Transverse colon (tissue), 4 donors: Measurements from ENCODE around the gene LSM7.

Experiments
- POLR2A ChIP-seq: fragments of 450-650 bp; IDR thresholded peaks from one replicate; pipeline ENCODE4 v1.6.1; 2016; ENCODE audit warnings: antibody characterized with exemption, mild to moderate bottlenecking, moderate library complexity
- POLR2AphosphoS5 ChIP-seq, 3 donors: sonication (generic); formaldehyde crosslinking; IDR thresholded peaks; one replicate each; pipeline ENCODE4 v1.6.1; 2016; ENCODE audit warnings: antibody characterized with exemption in 3 of 3
- TF ChIP-seq, protein P1 (sequence below), 5 experiments: fragments of 200-600 bp in 3 of 5; fragments of 450-650 bp in 2 of 5; sonication (generic) in 3 of 5; IDR thresholded peaks; 1 replicate in 2 of 5; 2 replicates in 3 of 5; pipeline ENCODE4 v1.5.1; 2016 to 2017; ENCODE audit warnings: antibody characterized with exemption in 5 of 5, inconsistent platforms in 3 of 5, mild to moderate bottlenecking in 2 of 5, moderate library complexity in 1 of 5

GRCh38 chr19:2350656-2351055, 22.3 kb upstream of the LSM7 start:
- TF ChIP-seq, protein P1, sequence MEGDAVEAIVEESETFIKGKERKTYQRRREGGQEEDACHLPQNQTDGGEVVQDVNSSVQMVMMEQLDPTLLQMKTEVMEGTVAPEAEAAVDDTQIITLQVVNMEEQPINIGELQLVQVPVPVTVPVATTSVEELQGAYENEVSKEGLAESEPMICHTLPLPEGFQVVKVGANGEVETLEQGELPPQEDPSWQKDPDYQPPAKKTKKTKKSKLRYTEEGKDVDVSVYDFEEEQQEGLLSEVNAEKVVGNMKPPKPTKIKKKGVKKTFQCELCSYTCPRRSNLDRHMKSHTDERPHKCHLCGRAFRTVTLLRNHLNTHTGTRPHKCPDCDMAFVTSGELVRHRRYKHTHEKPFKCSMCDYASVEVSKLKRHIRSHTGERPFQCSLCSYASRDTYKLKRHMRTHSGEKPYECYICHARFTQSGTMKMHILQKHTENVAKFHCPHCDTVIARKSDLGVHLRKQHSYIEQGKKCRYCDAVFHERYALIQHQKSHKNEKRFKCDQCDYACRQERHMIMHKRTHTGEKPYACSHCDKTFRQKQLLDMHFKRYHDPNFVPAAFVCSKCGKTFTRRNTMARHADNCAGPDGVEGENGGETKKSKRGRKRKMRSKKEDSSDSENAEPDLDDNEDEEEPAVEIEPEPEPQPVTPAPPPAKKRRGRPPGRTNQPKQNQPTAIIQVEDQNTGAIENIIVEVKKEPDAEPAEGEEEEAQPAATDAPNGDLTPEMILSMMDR (IDR thresholded peaks at IDR 0.05), result no peak
- TF ChIP-seq POLR2AphosphoS5 (IDR thresholded peaks at IDR 0.05) (no peak), POLR2A (no peak)
